Stimulated activated CD4-positive, alpha-beta T cell treated with anti-CD3 and anti-CD28 coated beads, Interleukin-2, amount 100 ng/mL, for 24 hours (primary cell): ENCODE measurements around the gene SIK2.
"Not testable (repeated sequence)": the region's sequence is repeated elsewhere in the genome, so short reads cannot be mapped to it uniquely, and the experiment has no call there.

Experiments used
- DNase-seq, 2 donors: peaks; one replicate each; pipeline ENCODE4 v3.0.0-alpha.2; 2020

Gene SIK2

GRCh38 chr11:111707039-111707690 lies 104.9 kb downstream of the SIK2 start:
- no peak for DNase-seq

- no peak for DNase-seq
Observed at GRCh38 chr11:111707691-111708067, 105.4 kb downstream of the SIK2 start.

- DNase-seq: no peak
Observed at GRCh38 chr11:111714522-111714921, 112.3 kb downstream of the SIK2 start.

GRCh38 chr11:111715142-111715816 lies 113.0 kb downstream of the SIK2 start:
- DNase-seq: no peak

GRCh38 chr11:111717660-111718059 lies 115.4 kb downstream of the SIK2 start:
- DNase-seq: not testable (repeated sequence)

- no peak for DNase-seq
Observed at GRCh38 chr11:111718436-111718835, 116.2 kb downstream of the SIK2 start.

GRCh38 chr11:111718859-111719258 lies 116.6 kb downstream of the SIK2 start:
- no peak for DNase-seq

- DNase-seq: no peak
Observed at GRCh38 chr11:111719379-111719778, 117.1 kb downstream of the SIK2 start.

GRCh38 chr11:111720801-111721494 lies 118.7 kb downstream of the SIK2 start:
- DNase-seq: no peak

- no peak for DNase-seq
Observed at GRCh38 chr11:111722501-111722900, 120.3 kb downstream of the SIK2 start.

- no peak for DNase-seq
Observed at GRCh38 chr11:111723595-111723994, 121.3 kb downstream of the SIK2 start.

- no peak for DNase-seq
Observed at GRCh38 chr11:111724615-111725129, 122.4 kb downstream of the SIK2 start.

GRCh38 chr11:111725621-111726020 lies 123.4 kb downstream of the SIK2 start:
- no peak for DNase-seq

- DNase-seq: no peak
Observed at GRCh38 chr11:111726301-111726713, 124.1 kb downstream of the SIK2 start.

- DNase-seq: no peak
Observed at GRCh38 chr11:111727431-111727830, 125.2 kb downstream of the SIK2 start.

- no peak for DNase-seq
Observed at GRCh38 chr11:111729071-111729830, 127.0 kb downstream of the SIK2 start.

- DNase-seq: no peak
Observed at GRCh38 chr11:111729831-111730311, 127.6 kb downstream of the SIK2 start.

- no peak for DNase-seq
Observed at GRCh38 chr11:111730871-111731591, 128.8 kb downstream of the SIK2 start.

GRCh38 chr11:111731821-111732220 lies 129.6 kb downstream of the SIK2 start:
- DNase-seq: no peak

GRCh38 chr11:111733016-111733415 lies 130.8 kb downstream of the SIK2 start:
- DNase-seq: no peak

- no peak for DNase-seq
Observed at GRCh38 chr11:111733611-111734088, 131.4 kb downstream of the SIK2 start.
